CD8-positive, alpha-beta memory T cell (primary cell): ENCODE measurements around the gene ACCS. TPM values are rescaled to one million over a fixed set of nuclear protein-coding genes. Genes with fewer than 3 reads are reported as not detected.
A peak's percentile ranks its signal among the peaks of the same experiment; 100 is the strongest.

Experiments
- CTCF ChIA-PET: fragments of 350-600 bp; sonication (Branson Sonifier 250); formaldehyde crosslinking; loops from one replicate; lab custom pipeline; 2021; ENCODE audit warnings: antibody characterized with exemption; lab: Charles Lee
- POLR2A ChIA-PET: fragments of 350-600 bp; sonication (Branson Sonifier 250); formaldehyde crosslinking; loops from one replicate; lab custom pipeline; 2021; ENCODE audit warnings: antibody characterized with exemption; lab: Charles Lee
- DNase-seq, 5 donors: peaks; one replicate each; pipeline versions ENCODE4 v3.0.0 to v3.0.0-alpha.2; 2020 to 2022; ENCODE audit warnings: mixed read lengths in 1 of 5
- H3K27ac ChIP-seq: one replicate; pipeline ENCODE4 v1.7.0; 2013; ENCODE audit warnings: low read depth, mild to moderate bottlenecking, low read length, moderate library complexity
- H3K27me3 ChIP-seq: 2 replicates; pipeline ENCODE4 v1.7.0; 2013; ENCODE audit warnings: low read length, mild to moderate bottlenecking; ENCODE audit not compliant: insufficient read depth, poor library complexity, severe bottlenecking
- H3K36me3 ChIP-seq: 2 replicates; pipeline ENCODE4 v1.7.0; 2013; ENCODE audit warnings: mild to moderate bottlenecking, low read length, moderate library complexity; ENCODE audit not compliant: insufficient read depth
- H3K4me1 ChIP-seq: 2 replicates; pipeline ENCODE4 v1.7.0; 2013; ENCODE audit warnings: mild to moderate bottlenecking, low read length, moderate library complexity; ENCODE audit not compliant: insufficient read depth
- H3K4me3 ChIP-seq: 2 replicates; pipeline ENCODE4 v1.7.0; 2013; ENCODE audit warnings: mild to moderate bottlenecking, low read length
- H3K9me3 ChIP-seq: 2 replicates; pipeline ENCODE4 v1.7.0; 2013; ENCODE audit warnings: mild to moderate bottlenecking, low read length
- H3K27ac Mint-ChIP-seq, 8 donors: one replicate each; pipeline ENCODE4 v1.8.0; 2020 to 2021; ENCODE audit warnings: mixed read lengths in 8 of 8, mild to moderate bottlenecking in 6 of 8, inconsistent platforms in 3 of 8, moderate library complexity in 3 of 8
- H3K27me3 Mint-ChIP-seq, 2 donors: one replicate each; pipeline ENCODE4 v1.8.0; 2020 to 2021; ENCODE audit warnings: mixed read lengths in 2 of 2, mild to moderate bottlenecking in 1 of 2, moderate library complexity in 1 of 2
- H3K36me3 Mint-ChIP-seq, 3 donors: one replicate each; pipeline ENCODE4 v1.8.0; 2020 to 2021; ENCODE audit warnings: mixed read lengths in 3 of 3, inconsistent platforms in 1 of 3, mild to moderate bottlenecking in 1 of 3
- H3K4me1 Mint-ChIP-seq, 3 donors: one replicate each; pipeline ENCODE4 v1.8.0; 2020 to 2021; ENCODE audit warnings: mixed read lengths in 3 of 3, inconsistent platforms in 1 of 3, mild to moderate bottlenecking in 1 of 3
- H3K4me3 Mint-ChIP-seq, 7 donors: one replicate each; pipeline ENCODE4 v1.8.0; 2020 to 2021; ENCODE audit warnings: mixed read lengths in 7 of 7, mild to moderate bottlenecking in 6 of 7, moderate library complexity in 4 of 7, inconsistent platforms in 2 of 7
- H3K9me3 Mint-ChIP-seq, 5 donors: one replicate each; pipeline ENCODE4 v1.8.0; 2020 to 2022; ENCODE audit warnings: mixed read lengths in 5 of 5, mild to moderate bottlenecking in 3 of 5, moderate library complexity in 2 of 5, inconsistent platforms in 1 of 5
- polyA plus RNA-seq: library from polyadenylated mRNA; unstranded; fragments of 300-500 nt; fragmentation: Illumina TruSeq; gene quantifications from one replicate; pipeline ENCODE4 v1.2.3, GENCODE V29; 2021
- total RNA-seq, 2 experiments: library from RNA; stranded (reverse); gene quantifications; one replicate each; pipeline ENCODE4 v1.2.3, GENCODE V29; 2021

ACCS gene
- total and polyA plus RNA-seq, 3 experiments from 2014 or later = 0.60 to 3.3 (median 2.7) TPM

DNA sequence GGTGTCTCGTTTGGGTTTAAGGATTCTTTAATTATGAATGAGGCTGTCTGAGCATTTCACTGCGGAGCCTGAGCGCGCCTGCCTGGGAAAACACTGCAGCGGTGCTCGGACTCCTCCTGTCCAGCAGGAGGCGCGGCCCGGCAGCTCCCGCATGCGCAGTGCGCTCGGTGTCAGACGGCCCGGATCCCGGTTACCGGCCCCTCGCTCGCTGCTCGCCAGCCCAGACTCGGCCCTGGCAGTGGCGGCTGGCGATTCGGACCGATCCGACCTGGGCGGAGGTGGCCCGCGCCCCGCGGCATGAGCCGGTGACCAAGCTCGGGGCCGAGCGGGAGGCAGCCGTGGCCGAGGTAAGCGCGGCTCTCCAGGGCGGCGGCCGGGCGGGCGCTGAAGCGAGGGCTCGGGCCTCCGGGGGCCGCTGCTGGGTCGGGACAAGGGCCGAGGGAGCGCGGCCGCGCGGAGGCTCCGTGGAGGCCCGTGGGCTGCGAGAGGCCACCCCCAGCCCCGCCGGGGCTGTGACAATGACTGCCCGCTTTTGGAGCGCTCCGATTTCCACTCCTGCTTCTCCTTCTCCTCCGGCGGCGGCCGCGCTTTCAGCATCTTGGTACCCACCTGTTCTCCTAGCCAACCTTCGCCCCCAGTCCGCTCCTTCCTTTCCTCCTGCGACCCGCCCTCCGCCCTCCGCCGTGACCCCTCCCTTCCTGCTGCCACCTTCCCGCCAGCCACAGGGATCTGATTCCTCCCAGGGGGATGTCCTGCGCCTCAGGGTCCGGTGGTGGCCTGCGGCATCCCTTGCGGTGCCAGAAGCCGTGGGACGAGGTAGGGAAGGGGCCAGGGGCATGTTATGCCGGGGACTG lies 29.7 kb downstream of the ACCS start, which contains the start of gene EXT2:
TSS of gene EXT2 (plus strand) at position 173 of the 854 bp plus-strand sequence. CDS start 12,035 bp downstream, outside the sequence.
- peak within 1 kb of the TSS; percentile 64 for H3K27ac ChIP-seq
- Mint-ChIP-seq H3K4me3 (peak within 1 kb of the TSS; percentile 81 to 95 (median 89)), H3K27me3 (peaks cover 0 to 5% of the 10 kb centered on the region in 2 donors), H3K4me1 (peaks cover 35 to 49% (median 48%) of the 10 kb centered on the region in 3 donors), H3K36me3 (peaks cover 0 to 15% (median 0%) of the 10 kb centered on the region in 3 donors), H3K27ac (peak within 1 kb of the TSS in 7 of 8 donors; percentile 54 to 86 (median 74)), H3K9me3 (no peaks in the 10 kb centered on the region)
- no peaks in the 10 kb centered on the region for H3K9me3 ChIP-seq
- ChIA-PET POLR2A (interaction anchor here (1.2 kb wide), 1 partner anchor 30 kb away, joined by 7 read pairs; the partner anchor contains the start of gene ACCS), CTCF (interaction anchor here (0.8 to 3.3 kb wide), 13 partner anchors 10 to 90 kb away, joined by 3 to 41 read pairs (median 5); partner anchors contain the start of gene ACCS)
- no peaks in the 10 kb centered on the region for H3K36me3 ChIP-seq
- H3K27me3 ChIP-seq = no peaks in the 10 kb centered on the region
- DNase-seq = peak; percentile 80 to 90 (median 81)
- peaks cover 16% of the 10 kb centered on the region for H3K4me1 ChIP-seq
- peak within 1 kb of the TSS; percentile 58 for H3K4me3 ChIP-seq

DNA sequence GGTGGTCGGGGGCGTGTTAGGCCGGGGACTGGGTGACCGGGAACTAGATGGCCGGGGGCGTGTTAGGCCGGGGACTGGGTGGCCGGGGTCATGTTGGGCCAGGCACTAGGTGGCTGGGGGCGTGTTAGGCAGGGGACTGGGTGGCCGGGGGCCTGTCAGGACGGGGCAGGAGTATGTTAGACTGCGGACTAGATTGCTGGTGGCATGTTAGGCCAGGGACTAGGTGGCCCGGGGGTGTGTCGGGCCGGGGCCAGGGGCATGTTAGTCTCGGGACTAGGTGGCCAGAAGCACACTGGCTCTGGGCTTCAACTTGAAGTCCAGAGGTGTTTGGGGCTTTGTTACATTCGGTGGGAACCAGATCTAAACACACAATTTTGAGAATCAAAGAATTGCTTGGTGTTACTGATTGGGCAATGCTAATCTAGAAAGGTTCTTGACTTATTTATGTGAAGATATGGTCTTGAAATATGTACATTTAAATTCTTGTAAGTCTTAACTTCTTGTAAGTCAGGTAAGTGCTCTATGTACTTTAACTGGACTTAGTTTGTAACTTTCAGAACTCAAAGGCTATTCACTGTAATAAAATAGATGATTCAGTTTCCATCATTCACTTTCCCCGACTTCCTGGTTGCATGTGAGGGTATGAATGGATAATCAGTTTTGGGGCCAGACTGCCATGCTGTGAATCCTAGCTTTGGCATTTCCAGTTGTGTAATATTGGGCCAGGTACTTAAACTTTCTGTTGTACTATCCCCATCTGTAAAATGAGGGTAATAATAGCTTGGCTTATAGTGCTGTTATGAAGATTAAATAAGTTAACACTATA lies 30.5 kb downstream of the ACCS start:
- Mint-ChIP-seq H3K4me3 (peak overlapping the region; percentile 81 to 95 (median 89)), H3K27ac (peak overlapping the region in 7 of 8 donors; percentile 54 to 86 (median 74)), H3K4me1 (peaks cover 35 to 57% (median 56%) of the 10 kb centered on the region in 3 donors), H3K36me3 (peaks cover 0 to 15% (median 0%) of the 10 kb centered on the region in 3 donors), H3K9me3 (no peaks in the 10 kb centered on the region), H3K27me3 (peaks cover 0 to 4% of the 10 kb centered on the region in 2 donors)
- Histone ChIP-seq H3K36me3 (no peaks in the 10 kb centered on the region), H3K4me3 (peak overlapping the region; percentile 58), H3K4me1 (peaks cover 16% of the 10 kb centered on the region), H3K27ac (peak overlapping the region; percentile 64), H3K27me3 (no peaks in the 10 kb centered on the region), H3K9me3 (no peaks in the 10 kb centered on the region)
- DNase-seq = no peak
- CTCF ChIA-PET = no interaction called here
- POLR2A ChIA-PET = no interaction called here

- H3K9me3 ChIP-seq = no peaks in the 10 kb centered on the region
- peaks cover 0 to 3% of the 10 kb centered on the region in 2 donors for H3K27me3 Mint-ChIP-seq
- H3K36me3 Mint-ChIP-seq = peaks cover 0 to 15% (median 0%) of the 10 kb centered on the region in 3 donors
- DNase-seq = no peak
- no peaks in the 10 kb centered on the region for H3K9me3 Mint-ChIP-seq
- H3K36me3 ChIP-seq = no peaks in the 10 kb centered on the region
- H3K4me1 ChIP-seq = peaks cover 16% of the 10 kb centered on the region
- CTCF ChIA-PET = interaction anchor here (0.6 kb wide), 1 partner anchor 33 kb away, joined by 3 read pairs; no protein-coding TSS in a partner anchor
- H3K27me3 ChIP-seq = no peaks in the 10 kb centered on the region
- POLR2A ChIA-PET = no interaction called here
- H3K27ac Mint-ChIP-seq = peak overlapping the region in 2 of 8 donors; percentile 52 to 85
- peaks cover 41 to 70% (median 68%) of the 10 kb centered on the region in 3 donors for H3K4me1 Mint-ChIP-seq
- H3K4me3 ChIP-seq = no peak overlapping the region
- H3K4me3 Mint-ChIP-seq = peak overlapping the region in 6 of 7 donors; percentile 3 to 60 (median 34)
- no peak overlapping the region for H3K27ac ChIP-seq
These were observed 31.8 kb downstream of the ACCS start for GRCh38 chr11:44097821-44098220.

- Histone ChIP-seq H3K36me3 (no peaks in the 10 kb centered on the region), H3K27ac (no peak overlapping the region), H3K4me1 (peaks cover 12% of the 10 kb centered on the region), H3K4me3 (no peak overlapping the region), H3K9me3 (no peaks in the 10 kb centered on the region), H3K27me3 (no peaks in the 10 kb centered on the region)
- Mint-ChIP-seq H3K27ac (peak overlapping the region in 2 of 8 donors; percentile 29 to 63), H3K4me1 (peaks cover 39 to 77% (median 66%) of the 10 kb centered on the region in 3 donors), H3K4me3 (no peak overlapping the region), H3K36me3 (peaks cover 0 to 24% (median 2%) of the 10 kb centered on the region in 3 donors), H3K27me3 (peaks cover 0 to 3% of the 10 kb centered on the region in 2 donors), H3K9me3 (no peaks in the 10 kb centered on the region)
- POLR2A ChIA-PET = no interaction called here
- no peak for DNase-seq
- CTCF ChIA-PET = no interaction called here
These were observed 35.0 kb downstream of the ACCS start for GRCh38 chr11:44101098-44101497.

DNA sequence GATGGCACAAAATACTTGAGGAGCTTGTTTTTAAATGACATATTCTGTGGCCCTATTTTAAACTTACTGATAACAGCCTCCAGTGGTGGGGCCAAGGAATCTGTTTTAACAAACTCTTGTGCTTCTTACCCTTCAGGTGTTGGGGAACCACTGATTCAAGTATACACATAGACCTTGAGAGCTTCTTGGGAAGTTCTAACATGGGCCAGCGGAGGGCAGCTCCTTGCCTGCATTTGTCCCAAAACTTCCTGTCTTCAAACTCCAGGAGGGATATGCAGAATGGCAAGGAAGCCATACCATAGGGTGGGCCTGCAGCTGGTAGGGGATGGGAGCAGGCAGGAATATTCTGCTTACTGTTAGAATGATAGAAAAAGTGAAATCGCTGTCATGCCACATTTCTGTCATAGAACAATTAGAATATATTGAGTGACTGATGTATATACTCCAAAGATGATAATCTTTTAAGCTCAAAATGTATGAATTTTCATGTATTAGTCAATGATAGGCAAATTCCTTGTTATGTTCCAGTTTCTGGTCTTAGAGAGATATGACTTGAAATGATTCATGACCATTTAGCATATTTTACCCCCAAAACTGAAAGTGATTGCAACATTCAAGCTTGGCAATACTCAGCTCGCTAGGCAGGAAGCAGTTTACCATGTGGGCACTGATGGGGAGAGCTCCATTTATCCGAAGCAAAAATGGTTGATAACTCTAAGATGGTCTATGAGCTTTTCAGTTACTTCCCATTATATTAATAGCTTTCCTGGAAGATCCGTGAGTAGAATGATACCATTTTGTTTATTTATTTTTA lies 38.6 kb downstream of the ACCS start:
- ChIA-PET POLR2A (no interaction called here), CTCF (interaction anchor here (2.0 to 4.7 kb wide), 2 partner anchors 10 to 12 kb away, joined by 6 to 41 read pairs; partner anchors contain the start of gene EXT2)
- H3K36me3 Mint-ChIP-seq = peaks cover 0 to 39% (median 9%) of the 10 kb centered on the region in 3 donors
- peaks cover 20 to 53% (median 41%) of the 10 kb centered on the region in 3 donors for H3K4me1 Mint-ChIP-seq
- no peak overlapping the region for H3K4me3 Mint-ChIP-seq
- DNase-seq = no peak
- H3K36me3 ChIP-seq = no peaks in the 10 kb centered on the region
- H3K4me1 ChIP-seq = no peaks in the 10 kb centered on the region
- no peak overlapping the region for H3K27ac Mint-ChIP-seq
- H3K27me3 ChIP-seq = no peaks in the 10 kb centered on the region
- no peak overlapping the region for H3K27ac ChIP-seq
- no peak overlapping the region for H3K4me3 ChIP-seq
- no peaks in the 10 kb centered on the region for H3K27me3 Mint-ChIP-seq
- no peaks in the 10 kb centered on the region for H3K9me3 ChIP-seq
- no peaks in the 10 kb centered on the region for H3K9me3 Mint-ChIP-seq

DNA sequence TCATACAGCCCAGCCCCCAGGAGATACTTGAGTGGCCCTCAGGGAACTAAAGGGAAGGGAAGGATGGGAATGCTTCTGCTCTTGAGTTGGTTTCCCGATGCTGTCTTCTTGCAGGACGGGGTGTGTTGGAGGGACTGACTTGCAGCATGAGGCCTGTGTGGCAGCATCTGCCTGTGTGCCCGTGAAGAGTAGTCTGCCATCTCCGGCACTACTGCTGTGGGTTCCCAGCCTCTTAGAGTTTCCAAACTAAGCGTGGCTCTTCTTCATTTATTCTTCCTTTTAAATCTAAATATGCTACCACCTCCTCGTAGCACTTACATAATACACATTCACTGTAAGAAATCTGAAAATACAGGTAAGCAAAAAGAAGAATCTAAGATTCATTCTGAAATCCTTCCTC lies 42.2 kb downstream of the ACCS start:
- Histone ChIP-seq H3K27me3 (no peaks in the 10 kb centered on the region), H3K27ac (no peak overlapping the region), H3K4me3 (no peak overlapping the region), H3K4me1 (peaks cover 4% of the 10 kb centered on the region), H3K36me3 (peaks cover 4% of the 10 kb centered on the region), H3K9me3 (no peaks in the 10 kb centered on the region)
- CTCF ChIA-PET = no interaction called here
- POLR2A ChIA-PET = no interaction called here
- H3K27me3 Mint-ChIP-seq = no peaks in the 10 kb centered on the region
- H3K36me3 Mint-ChIP-seq = peaks cover 0 to 61% (median 25%) of the 10 kb centered on the region in 3 donors
- H3K4me1 Mint-ChIP-seq = peaks cover 16 to 28% (median 17%) of the 10 kb centered on the region in 3 donors
- no peaks in the 10 kb centered on the region for H3K9me3 Mint-ChIP-seq
- DNase-seq = no peak
- H3K27ac Mint-ChIP-seq = peak overlapping the region in 1 of 8 donors; percentile 34
- no peak overlapping the region for H3K4me3 Mint-ChIP-seq

GRCh38 chr11:44110231-44110679 lies 44.2 kb downstream of the ACCS start:
- H3K27ac Mint-ChIP-seq = peak overlapping the region in 5 of 8 donors; percentile 3 to 79 (median 53)
- CTCF ChIA-PET = interaction anchor here (1.0 to 1.7 kb wide), 4 partner anchors 12 to 47 kb away, joined by 3 to 5 read pairs (median 4); partner anchors contain the start of gene EXT2
- no peaks in the 10 kb centered on the region for H3K27me3 Mint-ChIP-seq
- peaks cover 12 to 76% (median 35%) of the 10 kb centered on the region in 3 donors for H3K36me3 Mint-ChIP-seq
- no peak overlapping the region for H3K27ac ChIP-seq
- POLR2A ChIA-PET = no interaction called here
- H3K4me3 ChIP-seq = no peak overlapping the region
- H3K27me3 ChIP-seq = no peaks in the 10 kb centered on the region
- H3K4me1 Mint-ChIP-seq = peaks cover 8 to 13% (median 8%) of the 10 kb centered on the region in 3 donors
- peak; percentile 22 to 65 (median 33) for DNase-seq
- no peaks in the 10 kb centered on the region for H3K9me3 Mint-ChIP-seq
- H3K4me3 Mint-ChIP-seq = no peak overlapping the region
- H3K36me3 ChIP-seq = peaks cover 14% of the 10 kb centered on the region
- no peaks in the 10 kb centered on the region for H3K9me3 ChIP-seq
- peaks cover 4% of the 10 kb centered on the region for H3K4me1 ChIP-seq
